CD4-positive, alpha-beta T cell treated with Interferon gamma for 1 hour (primary cell): ENCODE data around the gene ARHGEF4.
A peak's percentile ranks its signal among the peaks of the same experiment; 100 is the strongest.
"Not testable (repeated sequence)": the region's sequence is repeated elsewhere in the genome, so short reads cannot be mapped to it uniquely, and the experiment has no call there.

Experiments used
- DNase-seq: peaks from one replicate; pipeline ENCODE4 v3.0.0-alpha.2; 2020

ARHGEF4 gene

GRCh38 chr2:131058214-131058843, 221.6 kb downstream of the ARHGEF4 start:
- DNase-seq = no peak

DNA sequence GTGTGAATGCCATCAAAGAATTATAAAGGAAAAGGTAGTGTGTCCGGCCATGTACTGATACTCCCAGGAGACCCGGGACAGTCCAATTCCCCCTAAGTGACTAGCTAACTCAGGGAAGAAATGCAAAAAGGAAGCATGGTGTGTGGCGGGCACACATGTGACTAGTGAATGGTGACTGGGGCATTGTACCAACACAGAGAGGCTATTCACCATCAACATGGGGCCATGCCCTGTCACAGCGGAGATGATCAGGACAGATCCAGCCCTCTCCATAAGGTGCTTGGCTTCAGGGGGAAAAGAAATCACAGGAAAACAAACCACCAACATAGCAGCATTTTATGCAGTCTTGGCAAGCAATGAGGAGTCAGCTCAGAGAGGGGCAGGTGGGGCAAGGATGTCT, 222.2 kb downstream of the ARHGEF4 start:
- no peak for DNase-seq

GRCh38 chr2:131063501-131064283, 227.0 kb downstream of the ARHGEF4 start:
- no peak for DNase-seq

DNA sequence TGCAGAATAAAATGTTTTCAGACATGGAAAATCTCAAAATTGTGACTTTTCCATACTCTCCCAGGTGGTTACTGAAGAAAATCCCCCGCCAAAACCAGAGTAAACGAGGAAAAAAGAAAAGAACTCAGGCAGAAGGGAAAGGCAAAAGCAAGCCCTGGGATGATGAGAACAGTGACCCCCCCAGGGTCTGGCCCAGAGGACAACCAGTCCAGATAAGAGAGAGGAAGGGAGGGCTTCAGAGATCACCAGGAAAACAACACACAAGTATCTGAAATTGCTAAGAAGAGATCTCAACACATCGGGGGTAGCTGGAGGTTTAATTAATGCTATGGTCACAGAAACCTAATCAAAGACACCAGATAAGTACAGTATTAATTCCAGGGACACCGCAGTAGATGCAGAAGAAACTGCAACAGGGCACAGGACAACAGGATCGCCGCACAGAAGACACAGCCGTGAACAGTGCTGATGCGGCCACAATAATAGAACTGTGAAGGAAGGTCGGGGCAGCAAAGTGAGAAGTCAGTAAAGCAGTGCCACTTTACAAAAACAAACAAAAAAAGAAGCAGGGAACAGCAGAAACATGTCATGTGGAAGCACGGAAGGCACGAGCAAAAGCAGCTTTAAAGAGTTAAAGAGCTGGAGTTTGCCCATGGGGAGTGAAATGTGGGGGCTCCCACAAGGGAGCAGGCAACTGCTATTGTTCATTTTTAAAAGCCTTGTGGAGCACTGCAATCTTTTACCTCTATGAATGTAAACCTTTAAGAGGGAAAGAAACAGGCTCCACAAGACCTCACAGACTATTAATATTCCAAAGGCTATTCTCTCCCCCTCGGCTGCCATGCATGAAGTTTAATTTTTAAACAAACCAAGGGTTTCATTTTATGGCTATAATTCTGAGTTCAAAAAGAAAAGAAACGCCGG, 228.1 kb downstream of the ARHGEF4 start:
- no peak for DNase-seq

DNA sequence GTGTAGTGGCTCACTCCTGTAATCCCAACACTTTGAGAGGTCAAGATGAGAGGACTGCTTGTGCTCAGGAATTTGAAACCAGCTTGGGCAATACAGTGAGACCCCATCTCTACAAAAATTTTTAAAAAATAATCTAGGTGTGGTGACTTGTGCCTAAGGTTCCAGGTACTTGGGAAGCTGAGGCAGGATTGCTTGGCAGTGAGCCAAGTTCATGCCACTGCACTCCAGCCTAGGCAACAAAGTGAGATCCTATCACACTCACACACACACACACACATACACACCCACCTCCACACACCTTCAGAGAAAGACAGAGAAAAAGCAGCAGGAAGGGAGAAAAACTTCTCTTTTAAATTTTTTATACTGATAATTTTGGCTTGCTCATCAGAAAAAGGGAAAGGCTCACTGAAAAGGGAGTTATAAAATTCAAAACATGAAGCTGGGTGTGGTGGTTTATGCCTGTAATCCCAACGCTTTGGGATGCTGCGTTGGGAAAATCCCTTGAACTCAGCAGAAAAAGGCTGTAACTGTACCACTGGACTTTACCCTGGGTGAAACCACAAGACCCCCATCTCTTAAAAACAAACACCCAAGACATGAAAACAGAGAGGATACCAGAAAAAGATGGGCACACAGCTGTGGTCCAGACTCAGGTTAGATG, 230.9 kb downstream of the ARHGEF4 start:
- no peak for DNase-seq

DNA sequence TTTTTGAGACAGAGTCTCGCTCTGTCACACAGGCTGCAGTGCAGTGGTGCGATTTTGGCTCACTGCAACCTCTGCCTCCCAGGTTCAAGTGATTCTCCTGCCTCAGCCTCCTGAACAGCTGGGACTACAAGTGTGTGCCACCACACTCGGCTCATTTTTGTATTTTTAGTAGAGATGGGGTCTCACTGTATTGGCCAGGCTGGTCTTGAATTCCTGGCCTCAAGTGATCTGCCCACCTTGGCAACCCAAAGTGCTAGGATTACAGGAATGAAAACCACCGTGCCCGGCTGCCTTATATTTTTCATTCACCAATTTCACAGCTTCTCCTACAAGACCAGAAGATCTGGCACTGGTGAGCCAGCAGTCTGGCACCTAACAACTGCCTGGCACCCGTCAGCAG, 231.5 kb downstream of the ARHGEF4 start:
- DNase-seq = not testable (repeated sequence)

DNA sequence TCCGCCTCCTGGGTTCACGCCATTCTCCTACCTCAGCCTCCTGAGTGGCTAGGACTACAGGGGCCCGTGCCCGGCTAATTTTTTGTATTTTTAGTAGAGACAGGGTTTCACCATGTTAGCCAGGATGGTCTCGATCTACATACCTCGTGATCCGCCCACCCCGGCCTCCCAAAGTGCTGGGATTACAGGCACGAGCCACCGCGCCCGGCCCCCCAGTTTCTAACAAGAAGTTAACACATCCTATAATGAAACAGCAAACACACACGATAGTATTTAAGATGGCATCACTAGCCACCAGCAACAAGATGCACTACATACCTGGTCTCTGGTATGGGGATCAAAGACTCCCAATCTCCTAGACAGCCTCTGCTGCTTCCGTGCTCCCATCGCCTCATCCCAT, 238.9 kb downstream of the ARHGEF4 start:
- DNase-seq = not testable (repeated sequence)

- DNase-seq = no peak
These were observed 240.0 kb downstream of the ARHGEF4 start for GRCh38 chr2:131076707-131077106.

DNA sequence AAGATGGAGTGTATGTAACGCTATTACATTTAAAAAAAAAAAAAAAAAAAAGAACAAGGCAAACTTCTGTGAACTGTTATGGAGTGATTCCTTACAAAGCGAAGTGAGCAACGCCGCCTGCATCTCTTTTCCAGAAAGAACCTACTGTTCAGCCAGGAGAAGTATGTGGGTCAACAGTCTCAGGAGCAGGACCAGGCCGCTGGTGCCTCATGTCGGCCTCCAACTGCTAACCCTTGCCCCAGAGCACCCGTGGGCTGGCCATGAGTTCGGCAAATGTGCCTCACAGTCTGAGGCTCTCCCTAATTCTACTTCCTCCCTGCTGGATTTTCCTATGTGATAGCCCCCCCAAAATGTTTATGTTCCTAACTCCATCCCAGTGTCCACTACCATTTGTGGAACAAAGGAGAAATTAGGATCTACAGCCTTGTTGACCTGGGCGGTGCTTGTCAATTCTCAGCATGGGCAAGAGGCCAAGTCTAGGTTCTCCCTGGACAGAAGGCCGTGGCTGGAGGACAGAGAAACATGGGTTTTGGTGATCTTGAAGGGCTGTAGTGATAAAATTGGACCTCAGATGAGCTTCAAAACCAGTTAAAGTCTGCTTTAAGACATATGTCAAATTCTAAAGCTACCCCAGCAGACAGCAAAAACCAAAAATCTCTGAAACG, 240.6 kb downstream of the ARHGEF4 start:
- DNase-seq = no peak

- DNase-seq = no peak
These were observed 241.3 kb downstream of the ARHGEF4 start for GRCh38 chr2:131077966-131078365.

GRCh38 chr2:131079931-131080330, 243.2 kb downstream of the ARHGEF4 start:
- not testable (repeated sequence) for DNase-seq

- no peak for DNase-seq
These were observed 244.5 kb downstream of the ARHGEF4 start for GRCh38 chr2:131081190-131081589.

GRCh38 chr2:131085646-131086045, 248.9 kb downstream of the ARHGEF4 start:
- no peak for DNase-seq

DNA sequence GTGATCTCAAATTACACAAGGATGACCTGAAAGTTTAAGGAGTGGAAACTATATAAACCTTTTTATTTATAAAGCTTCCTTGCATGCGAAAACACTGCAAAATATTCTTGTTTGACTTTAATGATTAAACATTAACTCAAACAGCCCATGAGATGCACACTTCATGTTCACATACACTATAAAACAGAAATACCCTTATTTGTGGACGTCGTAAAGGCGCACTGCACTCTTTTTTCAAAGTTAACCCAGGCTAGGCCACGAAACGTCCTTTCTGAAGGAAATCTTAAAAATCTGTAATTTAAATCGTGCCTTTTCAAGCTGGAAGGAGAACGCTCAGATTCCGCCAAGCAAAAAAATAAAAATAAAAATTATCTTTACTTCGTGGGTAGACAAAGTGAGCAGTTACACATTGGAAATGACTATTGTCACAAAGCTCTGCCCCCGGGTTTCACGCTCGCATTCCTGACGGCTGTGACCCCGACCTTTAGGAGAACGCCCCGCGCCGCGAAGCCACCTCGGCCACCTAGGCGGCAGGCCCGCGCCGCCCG, 255.8 kb downstream of the ARHGEF4 start:
- DNase-seq = no peak

DNA sequence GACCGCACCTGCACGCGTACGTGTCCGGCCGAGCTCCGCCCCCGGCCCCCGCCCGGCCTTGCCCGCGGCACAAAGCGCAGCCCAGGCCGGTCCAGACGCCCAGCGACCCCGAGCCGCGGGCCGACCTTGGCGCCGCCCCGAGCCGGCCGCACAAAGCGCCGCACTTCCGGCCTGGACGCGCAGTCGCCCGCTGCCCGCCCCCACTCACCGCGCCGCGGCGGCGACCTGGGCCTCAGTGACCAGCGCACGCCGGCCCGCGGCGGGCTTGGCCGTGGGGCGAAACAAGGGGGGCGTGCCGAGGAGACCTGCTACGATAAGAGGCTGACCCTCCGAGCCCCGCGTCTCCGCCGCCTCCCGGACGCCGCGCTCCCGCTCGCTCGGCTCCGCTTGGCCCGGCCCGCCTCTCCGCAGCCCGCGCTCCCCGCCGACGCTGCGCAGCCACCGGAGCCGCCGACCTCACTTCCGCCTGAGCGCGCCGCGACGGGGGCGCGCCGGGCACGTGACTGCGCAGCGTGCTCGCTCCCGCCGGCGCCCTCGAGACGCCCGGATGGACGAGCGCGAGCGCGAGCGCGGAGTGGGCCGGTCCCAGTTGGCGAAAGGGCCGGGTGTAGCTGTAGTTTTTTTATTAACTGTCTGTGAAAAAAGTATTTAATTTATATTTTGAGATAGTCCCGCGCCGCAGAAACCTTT, 256.4 kb downstream of the ARHGEF4 start, which contains the start of gene FAM168B:
Gene FAM168B (minus strand): TSS at position 455 of the 690 bp plus-strand sequence. CDS start 10,814 bp downstream, outside the sequence.
- DNase-seq = peak; percentile 86

GRCh38 chr2:131093696-131094462, 257.2 kb downstream of the ARHGEF4 start:
- DNase-seq = no peak

GRCh38 chr2:131094463-131095281, 258.0 kb downstream of the ARHGEF4 start:
- no peak for DNase-seq
